Esophagus mucosa (tissue), 1 donor: Measurements from ENCODE around the gene TRPV2. TPM values are rescaled to one million over a fixed set of nuclear protein-coding genes. Genes with fewer than 3 reads are reported as not detected.
"Not testable (repeated sequence)": the region's sequence is repeated elsewhere in the genome, so short reads cannot be mapped to it uniquely, and the experiment has no call there.

ENCODE experiments used
- ATAC-seq: fragments of 200-7000 bp; cut with Tn5 transposase; one replicate; pipeline ENCODE4 v1.9.1; 2020
- total RNA-seq: library from RNA; stranded (reverse); gene quantifications from one replicate; pipeline ENCODE4 v1.2.4, GENCODE V29; 2023
- donor health status: DM: yes; HTN: yes; CAD: no.

TRPV2 gene, protein sequence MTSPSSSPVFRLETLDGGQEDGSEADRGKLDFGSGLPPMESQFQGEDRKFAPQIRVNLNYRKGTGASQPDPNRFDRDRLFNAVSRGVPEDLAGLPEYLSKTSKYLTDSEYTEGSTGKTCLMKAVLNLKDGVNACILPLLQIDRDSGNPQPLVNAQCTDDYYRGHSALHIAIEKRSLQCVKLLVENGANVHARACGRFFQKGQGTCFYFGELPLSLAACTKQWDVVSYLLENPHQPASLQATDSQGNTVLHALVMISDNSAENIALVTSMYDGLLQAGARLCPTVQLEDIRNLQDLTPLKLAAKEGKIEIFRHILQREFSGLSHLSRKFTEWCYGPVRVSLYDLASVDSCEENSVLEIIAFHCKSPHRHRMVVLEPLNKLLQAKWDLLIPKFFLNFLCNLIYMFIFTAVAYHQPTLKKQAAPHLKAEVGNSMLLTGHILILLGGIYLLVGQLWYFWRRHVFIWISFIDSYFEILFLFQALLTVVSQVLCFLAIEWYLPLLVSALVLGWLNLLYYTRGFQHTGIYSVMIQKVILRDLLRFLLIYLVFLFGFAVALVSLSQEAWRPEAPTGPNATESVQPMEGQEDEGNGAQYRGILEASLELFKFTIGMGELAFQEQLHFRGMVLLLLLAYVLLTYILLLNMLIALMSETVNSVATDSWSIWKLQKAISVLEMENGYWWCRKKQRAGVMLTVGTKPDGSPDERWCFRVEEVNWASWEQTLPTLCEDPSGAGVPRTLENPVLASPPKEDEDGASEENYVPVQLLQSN
- 2.7 TPM for total RNA-seq

DNA sequence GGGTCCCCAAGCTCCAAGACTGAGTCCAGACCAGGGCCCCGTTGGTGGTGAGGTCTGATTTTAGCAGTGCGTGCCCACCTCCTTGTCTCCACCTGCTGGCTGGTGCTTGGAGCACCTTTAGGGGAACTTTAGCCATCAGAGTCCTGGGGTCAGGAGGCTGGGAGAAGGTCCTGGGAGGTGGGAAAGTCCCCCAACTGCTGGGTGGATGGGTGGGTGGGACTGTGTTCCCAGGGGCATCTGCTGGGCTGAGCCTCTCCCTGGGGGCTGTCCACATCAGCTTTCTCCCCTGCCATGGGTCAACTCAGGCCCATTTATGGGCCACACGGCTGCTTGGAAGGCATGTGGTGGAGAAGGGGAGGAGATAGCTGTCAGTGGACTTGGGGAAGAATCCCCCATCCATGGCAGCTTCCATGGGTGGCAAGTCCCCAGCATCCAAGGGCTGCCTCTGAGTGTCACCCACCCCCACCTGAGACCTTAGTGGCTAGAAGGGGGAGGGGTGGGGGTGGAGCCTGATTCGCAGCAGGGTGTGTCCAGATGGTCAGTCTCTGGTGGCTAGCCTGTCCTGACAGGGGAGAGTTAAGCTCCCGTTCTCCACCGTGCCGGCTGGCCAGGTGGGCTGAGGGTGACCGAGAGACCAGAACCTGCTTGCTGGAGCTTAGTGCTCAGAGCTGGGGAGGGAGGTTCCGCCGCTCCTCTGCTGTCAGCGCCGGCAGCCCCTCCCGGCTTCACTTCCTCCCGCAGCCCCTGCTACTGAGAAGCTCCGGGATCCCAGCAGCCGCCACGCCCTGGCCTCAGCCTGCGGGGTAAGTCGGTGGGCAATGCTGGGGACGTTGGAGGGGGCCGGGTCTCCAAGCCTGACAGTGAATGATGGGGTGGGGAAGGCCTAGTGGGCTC is at the start of gene TRPV2:
Gene TRPV2 (plus strand): TSS at position 541 of the 894 bp plus-strand sequence. CDS start 2,098 bp downstream, outside the sequence.
- peak; percentile 25 for ATAC-seq

DNA sequence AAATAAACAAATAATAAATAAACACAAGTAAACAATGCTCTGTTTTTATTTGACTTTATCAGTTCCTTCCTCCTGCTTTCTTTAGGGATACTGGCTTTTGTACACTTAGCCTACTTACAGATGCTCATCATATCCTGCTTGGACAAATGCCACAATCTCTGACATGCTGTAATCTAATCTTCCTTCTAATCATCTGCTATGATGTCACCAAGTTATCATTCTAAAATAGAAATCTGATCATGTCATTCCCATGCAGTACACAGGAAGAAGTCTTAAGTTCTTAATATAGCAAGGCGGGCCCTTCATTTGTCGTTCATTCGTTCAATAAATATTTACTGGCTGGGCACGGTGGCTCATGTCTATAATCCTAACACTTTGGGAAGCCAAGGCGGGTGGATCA is 43.6 kb upstream of the TRPV2 start:
- ATAC-seq: no peak

DNA sequence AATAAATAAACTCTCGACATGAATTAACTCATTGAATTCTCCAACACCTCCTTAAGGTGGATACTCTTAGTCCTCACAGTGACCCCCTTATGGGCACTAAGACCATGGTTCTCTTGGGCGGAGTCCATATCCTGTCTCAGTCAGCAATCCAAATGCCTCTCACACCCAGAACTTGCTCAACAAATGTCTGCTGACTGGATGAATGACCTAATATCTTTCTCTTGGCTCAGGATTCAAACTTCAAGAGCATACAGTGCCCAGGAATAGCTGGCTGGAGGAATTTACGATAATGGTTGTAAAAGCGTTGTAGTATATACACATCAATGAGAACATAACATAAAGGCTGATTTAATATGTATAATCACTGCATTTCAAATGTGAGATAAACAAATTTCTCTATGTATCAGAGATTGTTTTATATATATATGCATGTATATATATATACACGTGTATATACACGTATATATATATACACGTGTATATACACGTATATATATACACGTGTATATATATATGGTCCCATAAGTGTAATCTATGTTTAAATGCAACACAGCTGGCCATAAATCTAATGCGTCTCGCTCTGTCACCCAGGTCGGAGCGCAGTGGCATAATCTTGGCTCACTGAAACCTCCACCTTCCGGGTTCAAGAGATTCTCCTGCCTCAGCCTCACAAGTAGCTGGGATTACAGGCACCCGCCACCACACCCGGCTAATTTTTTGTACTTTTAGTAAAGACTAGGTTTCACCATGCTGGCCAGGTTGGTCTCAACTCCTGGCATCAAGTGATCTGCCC is 41.0 kb upstream of the TRPV2 start:
- peak; percentile 13 for ATAC-seq

DNA sequence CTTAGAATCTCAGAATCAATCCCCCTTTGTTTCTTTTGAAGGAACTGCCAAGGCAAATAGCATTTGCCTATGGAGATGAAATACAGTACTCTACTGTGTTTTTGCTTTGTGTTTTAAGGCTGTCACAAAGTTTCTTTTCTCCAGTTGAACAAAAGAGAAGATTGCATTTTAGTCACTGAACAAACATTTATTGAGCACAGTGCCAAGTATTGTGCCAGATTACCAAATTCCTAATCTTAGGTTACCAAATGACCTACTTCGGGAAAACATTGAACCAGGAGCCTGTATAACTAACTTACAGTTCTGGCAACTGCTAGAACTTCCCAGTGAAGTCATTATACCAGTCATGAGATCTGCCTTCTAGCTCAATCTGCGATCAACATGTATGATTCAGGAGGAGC is 37.4 kb upstream of the TRPV2 start:
- peak; percentile 52 for ATAC-seq

DNA sequence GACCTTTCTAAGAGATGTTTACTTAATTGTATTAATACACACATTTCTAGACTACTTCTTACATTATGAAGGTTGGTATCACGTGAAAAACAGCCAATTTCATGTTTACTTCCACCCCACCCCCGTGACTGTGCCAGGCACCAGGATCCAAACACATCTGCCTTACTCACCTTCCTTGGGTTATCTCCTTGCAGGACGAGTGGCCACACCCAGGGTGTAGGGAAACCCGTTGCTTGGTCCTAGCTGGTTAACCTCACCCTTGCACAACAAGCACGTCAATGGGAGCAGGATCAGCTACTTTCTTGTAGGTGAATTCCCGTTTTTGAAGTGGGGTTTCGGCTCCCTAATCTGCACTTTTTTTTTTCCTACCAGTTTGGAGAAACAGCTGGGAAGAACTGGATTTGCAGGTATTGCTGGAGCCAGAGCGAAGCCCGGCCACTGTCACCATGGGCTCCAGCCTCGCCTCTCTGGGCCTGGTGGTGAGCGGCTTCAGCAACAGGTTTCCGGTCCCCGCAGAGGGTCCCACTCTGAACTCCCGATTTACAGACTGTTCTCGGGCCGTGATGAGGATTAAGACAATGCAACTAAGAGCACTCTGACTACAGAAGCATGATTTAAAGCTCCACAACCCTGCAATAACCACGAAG is 36.6 kb upstream of the TRPV2 start:
- peak; percentile 90 for ATAC-seq

DNA sequence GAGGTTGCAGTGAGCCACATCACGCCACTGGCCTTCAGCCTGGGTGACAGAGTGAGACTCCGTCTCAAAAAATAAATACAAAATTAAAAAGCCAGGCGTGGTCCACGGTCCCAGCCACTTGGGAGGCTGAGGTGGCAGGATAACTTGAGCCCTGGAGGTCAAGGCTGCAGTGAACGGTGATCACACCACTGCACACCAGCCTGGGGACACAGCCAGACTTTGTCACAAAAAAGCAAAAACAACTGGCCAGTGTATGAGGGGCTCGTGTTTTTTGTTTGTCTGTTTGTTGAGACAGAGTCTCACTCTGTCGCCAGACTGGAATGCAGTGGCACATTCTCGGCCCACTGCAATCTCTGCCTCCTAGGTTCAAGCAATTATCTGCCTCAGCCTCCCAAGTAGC is 35.7 kb upstream of the TRPV2 start:
- ATAC-seq: no peak

DNA sequence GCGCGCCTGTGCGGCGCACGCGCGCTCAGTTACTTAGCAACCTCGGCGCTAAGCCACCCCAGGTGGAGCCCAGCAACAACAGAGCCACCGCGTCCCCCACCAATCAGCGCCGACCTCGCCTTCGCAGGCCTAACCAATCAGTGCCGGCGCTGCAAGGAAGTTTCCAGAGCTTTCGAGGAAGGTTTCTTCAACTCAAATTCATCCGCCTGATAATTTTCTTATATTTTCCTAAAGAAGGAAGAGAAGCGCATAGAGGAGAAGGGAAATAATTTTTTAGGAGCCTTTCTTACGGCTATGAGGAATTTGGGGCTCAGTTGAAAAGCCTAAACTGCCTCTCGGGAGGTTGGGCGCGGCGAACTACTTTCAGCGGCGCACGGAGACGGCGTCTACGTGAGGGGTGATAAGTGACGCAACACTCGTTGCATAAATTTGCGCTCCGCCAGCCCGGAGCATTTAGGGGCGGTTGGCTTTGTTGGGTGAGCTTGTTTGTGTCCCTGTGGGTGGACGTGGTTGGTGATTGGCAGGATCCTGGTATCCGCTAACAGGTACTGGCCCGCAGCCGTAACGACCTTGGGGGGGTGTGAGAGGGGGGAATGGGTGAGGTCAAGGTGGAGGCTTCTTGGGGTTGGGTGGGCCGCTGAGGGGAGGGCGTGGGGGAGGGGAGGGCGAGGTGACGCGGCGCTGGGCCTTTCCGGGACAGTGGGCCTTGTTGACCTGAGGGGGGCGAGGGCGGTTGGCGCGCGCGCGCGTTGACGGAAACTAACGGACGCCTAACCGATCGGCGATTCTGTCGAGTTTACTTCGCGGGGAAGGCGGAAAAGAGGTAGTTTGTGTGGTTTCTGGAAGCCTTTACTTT is 34.5 kb upstream of the TRPV2 start, which contains the start of gene UBB:
Gene UBB (plus strand): TSS at position 452 of the 856 bp plus-strand sequence. CDS start 817 bp downstream, outside the sequence.
- ATAC-seq: peak; percentile 93

DNA sequence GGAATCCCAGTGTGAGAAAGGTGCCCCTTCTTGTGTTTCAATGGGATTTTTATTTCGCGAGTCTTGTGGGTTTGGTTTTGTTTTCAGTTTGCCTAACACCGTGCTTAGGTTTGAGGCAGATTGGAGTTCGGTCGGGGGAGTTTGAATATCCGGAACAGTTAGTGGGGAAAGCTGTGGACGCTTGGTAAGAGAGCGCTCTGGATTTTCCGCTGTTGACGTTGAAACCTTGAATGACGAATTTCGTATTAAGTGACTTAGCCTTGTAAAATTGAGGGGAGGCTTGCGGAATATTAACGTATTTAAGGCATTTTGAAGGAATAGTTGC is 33.9 kb upstream of the TRPV2 start:
- ATAC-seq: no peak

DNA sequence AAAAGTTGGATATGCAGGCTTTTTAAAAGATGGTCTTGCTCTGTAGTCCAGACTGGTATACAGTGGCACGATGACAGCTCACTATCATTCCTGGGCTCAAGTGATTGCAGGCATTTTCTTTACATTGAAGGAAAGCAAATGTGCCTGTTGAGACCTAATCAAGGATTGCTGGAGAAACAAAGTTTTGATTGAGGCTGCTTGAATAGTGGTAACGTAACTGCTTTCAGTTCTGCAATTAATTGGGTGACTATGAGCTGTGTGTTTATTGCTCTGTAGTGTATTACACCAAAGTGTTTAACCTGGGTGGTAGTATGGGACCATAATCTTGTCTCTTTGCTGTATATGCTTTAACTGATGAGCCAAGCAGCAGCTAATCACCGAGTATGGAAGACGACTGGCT is 32.2 kb upstream of the TRPV2 start:
- no peak for ATAC-seq

DNA sequence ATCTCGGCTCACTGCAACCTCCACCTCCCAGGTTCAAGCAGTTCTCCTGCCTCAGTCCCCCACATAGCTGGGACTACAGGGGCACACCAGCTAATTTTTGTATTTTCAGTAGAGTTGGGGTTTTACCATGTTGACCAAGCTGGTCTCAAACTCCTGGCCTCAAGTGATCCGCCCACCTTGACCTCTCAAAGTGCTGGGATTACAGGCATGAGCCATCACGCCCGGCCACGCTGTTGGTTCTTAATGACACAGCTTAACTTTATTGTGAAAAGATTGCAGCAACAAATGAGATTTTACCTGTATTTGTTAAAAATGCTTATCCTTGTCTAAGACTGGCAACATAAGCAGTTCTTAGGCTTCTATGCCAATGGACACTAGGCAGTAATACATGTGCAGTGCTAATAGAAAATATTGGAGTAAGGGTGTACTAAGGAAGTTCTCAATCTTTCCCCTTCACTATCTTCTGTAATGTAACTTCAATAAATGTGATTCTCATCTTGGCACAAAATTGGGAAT is 31.5 kb upstream of the TRPV2 start:
- no peak for ATAC-seq

DNA sequence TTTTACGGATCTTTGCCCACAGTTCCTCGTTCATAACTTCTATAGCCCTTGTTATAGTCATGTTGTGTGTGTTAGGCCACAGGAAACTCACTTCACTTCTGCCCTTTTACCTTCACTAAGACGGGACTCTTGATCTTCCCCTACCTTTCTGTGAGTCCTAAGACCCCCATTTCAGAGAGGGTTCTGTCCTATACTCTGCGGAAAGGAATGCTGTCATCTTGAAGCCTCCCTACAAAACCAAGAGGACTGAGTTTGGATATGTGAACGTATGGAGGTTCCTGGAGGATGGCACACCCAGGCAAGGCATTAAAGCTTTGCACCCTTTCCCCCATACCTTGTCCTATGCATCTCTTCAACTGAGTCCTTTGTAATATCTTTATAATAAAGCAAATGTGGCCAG is 30.8 kb upstream of the TRPV2 start:
- ATAC-seq: no peak

DNA sequence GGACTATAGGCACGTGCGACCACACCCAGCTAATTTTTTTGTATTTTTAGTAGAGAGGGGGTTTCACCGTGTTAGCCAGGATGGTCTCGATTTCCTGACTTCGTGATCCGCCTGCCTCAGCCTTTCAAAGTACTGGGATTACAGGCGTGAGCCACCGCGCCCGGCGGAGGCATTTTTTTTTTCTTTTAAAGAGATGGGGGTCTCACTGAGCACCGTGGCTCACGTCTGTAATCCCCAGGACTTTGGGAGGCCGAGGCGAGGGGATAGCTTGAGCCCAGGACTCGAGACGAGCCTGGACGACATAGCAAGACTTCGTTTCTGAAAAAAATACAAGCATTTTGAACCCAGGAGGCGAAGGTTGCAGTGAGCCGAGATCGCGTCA is 29.3 kb upstream of the TRPV2 start:
- peak; percentile 13 for ATAC-seq

DNA sequence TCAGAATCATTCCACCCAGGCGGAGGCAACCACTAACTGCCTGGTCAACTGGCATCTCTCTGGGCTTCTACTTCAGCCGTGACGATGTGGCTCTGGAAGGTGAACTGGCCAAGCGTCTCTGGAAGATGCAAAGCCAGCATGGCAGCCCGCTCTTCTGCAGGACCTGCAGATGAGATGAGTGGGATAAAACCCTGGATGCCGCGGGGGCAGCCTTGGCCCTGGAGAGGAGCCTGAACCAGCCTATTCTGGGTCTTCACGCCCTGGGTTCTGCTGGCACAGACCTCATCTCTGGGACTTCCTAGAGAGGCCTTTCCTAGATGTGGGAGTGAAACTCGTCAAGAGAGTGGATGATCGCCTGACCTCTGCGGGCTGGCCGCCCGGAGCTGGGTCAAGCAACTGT is 23.9 kb upstream of the TRPV2 start:
- no peak for ATAC-seq

DNA sequence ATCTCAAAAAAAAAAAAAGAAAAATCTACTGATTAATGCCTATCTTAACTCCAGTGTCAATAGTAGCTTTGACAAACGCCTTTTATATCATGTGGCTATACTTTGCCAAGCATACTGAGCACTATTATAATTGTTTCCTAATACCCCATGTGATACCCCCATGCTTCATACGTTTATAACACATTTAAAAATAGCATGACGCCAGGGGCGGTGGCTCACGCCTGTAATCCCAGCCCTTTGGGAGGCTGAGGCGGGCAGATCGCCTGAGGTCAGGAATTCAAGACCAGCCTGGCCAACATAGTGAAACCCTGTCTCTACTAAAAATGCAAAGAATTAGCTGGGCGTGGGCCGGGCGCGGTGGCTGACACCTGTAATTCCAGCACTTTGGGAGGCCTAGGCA is 22.9 kb upstream of the TRPV2 start:
- ATAC-seq: not testable (repeated sequence)

DNA sequence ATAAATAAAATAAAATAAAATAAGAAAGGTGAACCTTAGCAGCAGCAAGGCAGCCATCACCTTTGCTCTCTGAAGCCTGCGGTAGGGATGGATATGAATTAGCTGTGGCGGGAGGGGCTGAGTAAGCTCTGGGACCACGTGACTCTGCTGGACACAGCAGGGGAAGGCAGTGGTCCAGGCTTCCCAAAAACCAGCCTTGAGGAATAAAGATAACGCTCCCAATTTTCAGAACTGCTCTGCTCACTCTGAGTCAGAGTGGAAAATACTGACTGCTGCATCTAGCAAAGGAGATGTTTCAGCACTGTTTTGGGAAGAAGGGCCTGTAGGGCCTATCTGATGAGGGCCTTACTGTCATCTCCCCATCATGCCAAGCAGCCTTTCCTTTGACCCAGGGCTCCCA is 19.5 kb upstream of the TRPV2 start:
- ATAC-seq: not testable (repeated sequence)

DNA sequence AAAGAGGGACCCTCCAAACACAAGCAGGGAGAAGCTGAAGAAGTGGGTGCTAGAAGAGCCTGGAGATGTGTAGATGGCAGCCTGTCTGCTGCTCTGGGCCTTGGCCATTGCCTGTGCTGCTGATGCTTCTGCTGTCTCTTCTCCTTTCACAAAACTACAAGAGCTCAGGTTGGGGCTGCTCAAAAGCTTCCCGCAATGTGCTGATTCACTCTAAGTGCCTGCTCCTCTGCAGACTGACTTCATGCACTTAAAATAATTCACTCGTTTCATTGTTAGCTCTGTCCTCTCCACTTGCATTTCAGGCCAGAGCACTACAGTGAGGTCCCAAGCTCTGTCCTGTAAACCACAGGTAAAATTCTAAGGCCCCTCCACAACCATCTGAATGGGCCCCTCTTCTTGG is 18.7 kb upstream of the TRPV2 start:
- ATAC-seq: not testable (repeated sequence)

DNA sequence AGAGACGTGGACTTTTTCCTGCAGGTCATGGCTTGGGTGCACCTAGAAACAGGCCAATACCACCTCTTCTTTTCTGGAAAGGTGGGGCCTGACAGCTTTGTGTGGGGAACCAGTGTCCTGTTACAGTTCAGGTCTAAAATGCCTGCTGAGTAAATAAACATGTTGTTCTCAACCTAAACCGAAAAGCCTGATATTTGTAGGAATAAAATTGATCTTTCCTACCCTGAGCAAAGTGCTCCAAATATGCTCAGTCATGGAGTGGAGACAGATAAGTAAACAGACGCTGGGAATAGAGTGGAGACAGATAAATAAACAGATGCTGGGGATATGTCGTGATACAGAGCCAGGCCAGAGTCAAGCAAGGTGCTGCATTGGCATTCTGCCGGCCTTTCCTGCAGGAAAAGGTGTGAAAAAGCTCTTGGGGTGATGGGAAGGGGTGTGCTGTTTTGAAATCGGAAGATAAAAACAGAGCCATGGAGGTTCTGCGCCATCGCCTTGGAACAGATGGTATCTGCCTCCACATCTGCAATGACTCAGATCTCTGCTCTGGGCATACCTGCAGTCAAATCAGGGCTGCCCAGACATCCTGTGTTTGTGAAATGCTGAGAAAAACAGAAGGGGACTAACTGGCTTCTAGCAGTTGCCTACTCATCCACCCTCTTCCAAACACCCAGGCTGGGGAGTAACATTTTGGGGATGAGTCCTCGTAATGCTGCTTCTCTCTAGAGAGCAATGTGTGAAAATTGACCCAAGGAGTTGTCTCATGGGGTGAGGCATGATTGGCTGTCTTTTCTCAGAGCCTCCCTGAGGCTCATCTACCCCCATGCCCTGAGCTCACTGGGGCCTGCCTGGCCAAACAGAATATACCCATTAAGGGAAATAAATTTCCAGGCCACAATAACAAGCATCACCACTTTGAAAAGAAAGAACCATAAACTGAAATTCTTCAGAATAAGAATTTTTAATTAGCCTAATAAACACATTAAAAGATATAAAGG is 16.8 kb upstream of the TRPV2 start:
- ATAC-seq: peak; percentile 35

DNA sequence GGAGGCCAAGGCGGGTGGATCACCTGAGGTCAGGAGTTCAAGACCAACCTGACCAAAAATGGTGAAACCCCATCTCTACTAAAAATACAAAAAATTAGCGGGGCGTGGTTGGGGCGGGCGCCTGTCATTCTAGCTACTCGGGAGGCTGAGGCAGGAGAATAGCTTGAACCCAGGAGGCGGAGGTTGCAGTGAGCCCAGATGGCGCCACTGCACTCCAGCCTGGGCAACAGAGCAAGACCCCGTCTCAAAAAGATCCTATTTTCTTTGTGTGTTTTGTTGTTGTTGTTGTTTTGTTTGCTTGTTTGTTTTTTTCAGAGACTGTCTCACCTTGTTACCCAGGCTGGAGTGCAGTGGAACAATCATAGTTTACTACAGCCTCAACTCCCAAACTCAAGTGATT is 11.5 kb upstream of the TRPV2 start:
- not testable (repeated sequence) for ATAC-seq
